Astrocyte (in vitro differentiated cells and primary cell): Measurements from ENCODE around the gene GCHFR.

ENCODE experiments used
- EZH2 ChIP-seq: IDR thresholded peaks from 2 replicates; pipeline ENCODE4 v1.6.1; 2012; ENCODE audit warnings: mild to moderate bottlenecking, low read length, inconsistent platforms; ENCODE audit not compliant: insufficient read depth
- TF ChIP-seq, protein P1 (sequence below): IDR thresholded peaks from 2 replicates; pipeline ENCODE4 v1.5.1; 2011; ENCODE audit warnings: low read depth, mild to moderate bottlenecking, inconsistent platforms, low read length, moderate library complexity; ENCODE audit not compliant: insufficient read depth

DNA sequence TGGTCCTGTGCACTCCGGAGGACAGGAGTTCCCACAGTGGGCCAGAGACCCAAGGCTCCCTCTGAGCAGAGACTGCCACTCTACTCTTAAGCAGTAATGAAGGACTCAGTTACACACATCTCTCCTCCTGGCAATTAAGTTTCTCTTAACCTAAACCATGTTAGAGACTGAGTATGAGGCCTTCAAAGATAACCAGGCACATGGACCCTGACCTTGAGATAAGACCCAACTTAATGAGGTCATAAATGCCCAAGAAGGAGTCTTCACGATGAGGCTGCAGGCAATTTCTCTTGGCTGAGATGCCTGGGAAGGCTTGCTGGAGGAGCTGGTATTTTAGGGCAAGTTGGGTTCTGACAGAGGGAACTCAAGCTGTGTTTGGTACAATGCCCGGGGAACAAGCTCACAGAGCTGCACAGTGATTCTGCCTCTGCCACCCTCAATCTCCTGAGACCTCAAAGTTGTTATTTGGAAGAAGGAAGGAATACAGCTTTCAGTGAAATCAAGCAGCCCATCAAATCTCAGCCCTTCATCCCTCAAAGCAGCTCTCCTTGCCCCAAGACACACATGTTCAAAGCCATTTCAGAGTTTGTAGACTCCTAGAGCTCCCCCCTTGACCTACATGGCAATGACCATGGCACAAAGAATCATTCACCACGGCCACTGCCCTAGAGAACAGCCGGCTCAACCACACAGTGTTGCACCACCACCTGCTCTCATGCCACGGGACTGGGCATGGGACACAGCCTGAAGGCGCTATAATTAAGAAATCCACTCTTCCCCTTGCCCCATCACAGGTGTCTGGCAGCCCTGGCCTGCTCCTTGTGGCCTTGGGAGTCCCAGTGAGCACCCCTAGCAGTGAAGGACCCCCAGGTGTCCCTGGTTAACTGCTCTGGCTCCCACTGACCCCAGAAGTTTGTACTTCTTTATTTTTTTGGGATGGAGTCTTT, 15.9 kb upstream of the GCHFR start:
- TF ChIP-seq, protein P1, sequence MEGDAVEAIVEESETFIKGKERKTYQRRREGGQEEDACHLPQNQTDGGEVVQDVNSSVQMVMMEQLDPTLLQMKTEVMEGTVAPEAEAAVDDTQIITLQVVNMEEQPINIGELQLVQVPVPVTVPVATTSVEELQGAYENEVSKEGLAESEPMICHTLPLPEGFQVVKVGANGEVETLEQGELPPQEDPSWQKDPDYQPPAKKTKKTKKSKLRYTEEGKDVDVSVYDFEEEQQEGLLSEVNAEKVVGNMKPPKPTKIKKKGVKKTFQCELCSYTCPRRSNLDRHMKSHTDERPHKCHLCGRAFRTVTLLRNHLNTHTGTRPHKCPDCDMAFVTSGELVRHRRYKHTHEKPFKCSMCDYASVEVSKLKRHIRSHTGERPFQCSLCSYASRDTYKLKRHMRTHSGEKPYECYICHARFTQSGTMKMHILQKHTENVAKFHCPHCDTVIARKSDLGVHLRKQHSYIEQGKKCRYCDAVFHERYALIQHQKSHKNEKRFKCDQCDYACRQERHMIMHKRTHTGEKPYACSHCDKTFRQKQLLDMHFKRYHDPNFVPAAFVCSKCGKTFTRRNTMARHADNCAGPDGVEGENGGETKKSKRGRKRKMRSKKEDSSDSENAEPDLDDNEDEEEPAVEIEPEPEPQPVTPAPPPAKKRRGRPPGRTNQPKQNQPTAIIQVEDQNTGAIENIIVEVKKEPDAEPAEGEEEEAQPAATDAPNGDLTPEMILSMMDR, result no peak
- no peak for TF ChIP-seq EZH2
